ENCODE results near the gene ARHGEF16.

- TF ChIP-seq EZH2 (IDR thresholded peaks at IDR 0.05; ENCODE audit: borderline replicate concordance, low read length), result no peak
- TF ChIP-seq, protein P1, sequence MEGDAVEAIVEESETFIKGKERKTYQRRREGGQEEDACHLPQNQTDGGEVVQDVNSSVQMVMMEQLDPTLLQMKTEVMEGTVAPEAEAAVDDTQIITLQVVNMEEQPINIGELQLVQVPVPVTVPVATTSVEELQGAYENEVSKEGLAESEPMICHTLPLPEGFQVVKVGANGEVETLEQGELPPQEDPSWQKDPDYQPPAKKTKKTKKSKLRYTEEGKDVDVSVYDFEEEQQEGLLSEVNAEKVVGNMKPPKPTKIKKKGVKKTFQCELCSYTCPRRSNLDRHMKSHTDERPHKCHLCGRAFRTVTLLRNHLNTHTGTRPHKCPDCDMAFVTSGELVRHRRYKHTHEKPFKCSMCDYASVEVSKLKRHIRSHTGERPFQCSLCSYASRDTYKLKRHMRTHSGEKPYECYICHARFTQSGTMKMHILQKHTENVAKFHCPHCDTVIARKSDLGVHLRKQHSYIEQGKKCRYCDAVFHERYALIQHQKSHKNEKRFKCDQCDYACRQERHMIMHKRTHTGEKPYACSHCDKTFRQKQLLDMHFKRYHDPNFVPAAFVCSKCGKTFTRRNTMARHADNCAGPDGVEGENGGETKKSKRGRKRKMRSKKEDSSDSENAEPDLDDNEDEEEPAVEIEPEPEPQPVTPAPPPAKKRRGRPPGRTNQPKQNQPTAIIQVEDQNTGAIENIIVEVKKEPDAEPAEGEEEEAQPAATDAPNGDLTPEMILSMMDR (conservative IDR thresholded peaks at IDR 0.05 in 1 of 2, IDR thresholded peaks at IDR 0.05 in 1 of 2; ENCODE audit: extremely low read depth in 1 of 2, insufficient read depth in 1 of 2, low read depth in 1 of 2, low read length in 2 of 2), result no peak
Measured at GRCh38 chr1:3503525-3503886, 49.0 kb downstream of the ARHGEF16 start.
